Measurements from ENCODE around the gene LMO4.

GRCh38 chr1:87279536-87279875, 49.2 kb upstream of the LMO4 start:
- TF ChIP-seq REST (IDR thresholded peaks at IDR 0.05; ENCODE audit: unreplicated experiment) (no peak), JUNB (IDR thresholded peaks at IDR 0.05; ENCODE audit: unreplicated experiment) (no peak), CTCF (conservative IDR thresholded peaks at IDR 0.05; ENCODE audit: low read depth in 2 of 2) (no peak)

Data from GM23338 (cell line).